ENCODE results near the gene DGUOK. TPM values are rescaled to one million over a fixed set of nuclear protein-coding genes. Genes with fewer than 3 reads are reported as not detected.

Gene DGUOK
- total and polyA plus RNA-seq, 4 donors: 19.6 to 49.7 (median 28.3) TPM

DNA sequence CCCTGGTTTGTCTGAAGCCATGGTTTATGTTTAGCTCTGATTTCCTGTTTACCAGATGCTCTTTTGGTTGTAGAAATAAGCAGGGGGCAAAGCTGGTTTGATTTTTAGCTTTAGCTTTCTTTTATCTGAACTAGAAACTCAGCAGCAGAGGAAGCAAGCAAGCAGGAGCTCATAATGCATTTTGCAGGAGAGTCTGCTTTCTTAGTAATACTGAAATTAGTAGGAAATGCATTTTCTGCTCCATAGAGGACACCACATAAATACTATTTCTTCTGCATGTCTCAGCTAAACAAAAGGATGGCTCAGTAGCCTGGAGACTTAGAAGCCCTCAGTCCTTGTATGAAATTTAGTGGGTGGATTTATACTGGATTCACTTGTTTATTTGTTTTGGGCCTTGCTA lies 23.1 kb downstream of the DGUOK start:
- Histone ChIP-seq H3K27ac (ENCODE audit: low read depth in 1 of 2, low read length in 2 of 2) (no peak overlapping the region), H3K27me3 (ENCODE audit: control insufficient read depth in 4 of 4, insufficient read depth in 4 of 4, low read length in 3 of 4) (no peaks in the 10 kb centered on the region), H3K4me3 (ENCODE audit: low read depth in 1 of 3, low read length in 3 of 3) (no peak overlapping the region), H3K4me1 (ENCODE audit: control insufficient read depth in 4 of 4, insufficient read depth in 4 of 4, low read length in 3 of 4) (no peaks in the 10 kb centered on the region), H3K9ac (ENCODE audit: low read depth in 1 of 2, low read length in 2 of 2) (no peak overlapping the region), H3K9me3 (ENCODE audit: control insufficient read depth in 4 of 4, low read length in 3 of 4) (no peaks in the 10 kb centered on the region), H3K36me3 (ENCODE audit: control insufficient read depth in 4 of 4, insufficient read depth in 3 of 4, low read depth in 1 of 4, low read length in 3 of 4) (peaks cover 10 to 61% (median 42%) of the 10 kb centered on the region in 4 donors)
- no peak for DNase-seq (ENCODE audit: low spot score)
- TF ChIP-seq YY1 (IDR thresholded peaks at IDR 0.05) (no peak), EGR1 (IDR thresholded peaks at IDR 0.05; ENCODE audit: low read depth in 2 of 2) (no peak), HNF4G (IDR thresholded peaks at IDR 0.05) (no peak), JUND (IDR thresholded peaks at IDR 0.05) (no peak), TAF1 (conservative IDR thresholded peaks at IDR 0.05) (no peak), RAD21 (IDR thresholded peaks at IDR 0.05) (no peak), FOXA1 (IDR thresholded peaks at IDR 0.05) (no peak), SP1 (IDR thresholded peaks at IDR 0.05) (no peak), RXRA (IDR thresholded peaks at IDR 0.05) (no peak), NR2F2 (IDR thresholded peaks at IDR 0.05) (no peak), GABPA (IDR thresholded peaks at IDR 0.05 in 1 of 2, conservative IDR thresholded peaks at IDR 0.05 in 1 of 2) (no peak)
- TF ChIP-seq, protein P1, sequence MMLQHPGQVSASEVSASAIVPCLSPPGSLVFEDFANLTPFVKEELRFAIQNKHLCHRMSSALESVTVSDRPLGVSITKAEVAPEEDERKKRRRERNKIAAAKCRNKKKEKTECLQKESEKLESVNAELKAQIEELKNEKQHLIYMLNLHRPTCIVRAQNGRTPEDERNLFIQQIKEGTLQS (IDR thresholded peaks at IDR 0.05): no peak
- TF ChIP-seq, protein P2, sequence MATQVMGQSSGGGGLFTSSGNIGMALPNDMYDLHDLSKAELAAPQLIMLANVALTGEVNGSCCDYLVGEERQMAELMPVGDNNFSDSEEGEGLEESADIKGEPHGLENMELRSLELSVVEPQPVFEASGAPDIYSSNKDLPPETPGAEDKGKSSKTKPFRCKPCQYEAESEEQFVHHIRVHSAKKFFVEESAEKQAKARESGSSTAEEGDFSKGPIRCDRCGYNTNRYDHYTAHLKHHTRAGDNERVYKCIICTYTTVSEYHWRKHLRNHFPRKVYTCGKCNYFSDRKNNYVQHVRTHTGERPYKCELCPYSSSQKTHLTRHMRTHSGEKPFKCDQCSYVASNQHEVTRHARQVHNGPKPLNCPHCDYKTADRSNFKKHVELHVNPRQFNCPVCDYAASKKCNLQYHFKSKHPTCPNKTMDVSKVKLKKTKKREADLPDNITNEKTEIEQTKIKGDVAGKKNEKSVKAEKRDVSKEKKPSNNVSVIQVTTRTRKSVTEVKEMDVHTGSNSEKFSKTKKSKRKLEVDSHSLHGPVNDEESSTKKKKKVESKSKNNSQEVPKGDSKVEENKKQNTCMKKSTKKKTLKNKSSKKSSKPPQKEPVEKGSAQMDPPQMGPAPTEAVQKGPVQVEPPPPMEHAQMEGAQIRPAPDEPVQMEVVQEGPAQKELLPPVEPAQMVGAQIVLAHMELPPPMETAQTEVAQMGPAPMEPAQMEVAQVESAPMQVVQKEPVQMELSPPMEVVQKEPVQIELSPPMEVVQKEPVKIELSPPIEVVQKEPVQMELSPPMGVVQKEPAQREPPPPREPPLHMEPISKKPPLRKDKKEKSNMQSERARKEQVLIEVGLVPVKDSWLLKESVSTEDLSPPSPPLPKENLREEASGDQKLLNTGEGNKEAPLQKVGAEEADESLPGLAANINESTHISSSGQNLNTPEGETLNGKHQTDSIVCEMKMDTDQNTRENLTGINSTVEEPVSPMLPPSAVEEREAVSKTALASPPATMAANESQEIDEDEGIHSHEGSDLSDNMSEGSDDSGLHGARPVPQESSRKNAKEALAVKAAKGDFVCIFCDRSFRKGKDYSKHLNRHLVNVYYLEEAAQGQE (IDR thresholded peaks at IDR 0.05): no peak
- TF ChIP-seq, protein P3, sequence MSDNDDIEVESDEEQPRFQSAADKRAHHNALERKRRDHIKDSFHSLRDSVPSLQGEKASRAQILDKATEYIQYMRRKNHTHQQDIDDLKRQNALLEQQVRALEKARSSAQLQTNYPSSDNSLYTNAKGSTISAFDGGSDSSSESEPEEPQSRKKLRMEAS (IDR thresholded peaks at IDR 0.05): no peak
- TF ChIP-seq, protein P4, sequence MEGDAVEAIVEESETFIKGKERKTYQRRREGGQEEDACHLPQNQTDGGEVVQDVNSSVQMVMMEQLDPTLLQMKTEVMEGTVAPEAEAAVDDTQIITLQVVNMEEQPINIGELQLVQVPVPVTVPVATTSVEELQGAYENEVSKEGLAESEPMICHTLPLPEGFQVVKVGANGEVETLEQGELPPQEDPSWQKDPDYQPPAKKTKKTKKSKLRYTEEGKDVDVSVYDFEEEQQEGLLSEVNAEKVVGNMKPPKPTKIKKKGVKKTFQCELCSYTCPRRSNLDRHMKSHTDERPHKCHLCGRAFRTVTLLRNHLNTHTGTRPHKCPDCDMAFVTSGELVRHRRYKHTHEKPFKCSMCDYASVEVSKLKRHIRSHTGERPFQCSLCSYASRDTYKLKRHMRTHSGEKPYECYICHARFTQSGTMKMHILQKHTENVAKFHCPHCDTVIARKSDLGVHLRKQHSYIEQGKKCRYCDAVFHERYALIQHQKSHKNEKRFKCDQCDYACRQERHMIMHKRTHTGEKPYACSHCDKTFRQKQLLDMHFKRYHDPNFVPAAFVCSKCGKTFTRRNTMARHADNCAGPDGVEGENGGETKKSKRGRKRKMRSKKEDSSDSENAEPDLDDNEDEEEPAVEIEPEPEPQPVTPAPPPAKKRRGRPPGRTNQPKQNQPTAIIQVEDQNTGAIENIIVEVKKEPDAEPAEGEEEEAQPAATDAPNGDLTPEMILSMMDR (IDR thresholded peaks at IDR 0.05; ENCODE audit: low read depth, low read length, missing input control): no peak

DNA sequence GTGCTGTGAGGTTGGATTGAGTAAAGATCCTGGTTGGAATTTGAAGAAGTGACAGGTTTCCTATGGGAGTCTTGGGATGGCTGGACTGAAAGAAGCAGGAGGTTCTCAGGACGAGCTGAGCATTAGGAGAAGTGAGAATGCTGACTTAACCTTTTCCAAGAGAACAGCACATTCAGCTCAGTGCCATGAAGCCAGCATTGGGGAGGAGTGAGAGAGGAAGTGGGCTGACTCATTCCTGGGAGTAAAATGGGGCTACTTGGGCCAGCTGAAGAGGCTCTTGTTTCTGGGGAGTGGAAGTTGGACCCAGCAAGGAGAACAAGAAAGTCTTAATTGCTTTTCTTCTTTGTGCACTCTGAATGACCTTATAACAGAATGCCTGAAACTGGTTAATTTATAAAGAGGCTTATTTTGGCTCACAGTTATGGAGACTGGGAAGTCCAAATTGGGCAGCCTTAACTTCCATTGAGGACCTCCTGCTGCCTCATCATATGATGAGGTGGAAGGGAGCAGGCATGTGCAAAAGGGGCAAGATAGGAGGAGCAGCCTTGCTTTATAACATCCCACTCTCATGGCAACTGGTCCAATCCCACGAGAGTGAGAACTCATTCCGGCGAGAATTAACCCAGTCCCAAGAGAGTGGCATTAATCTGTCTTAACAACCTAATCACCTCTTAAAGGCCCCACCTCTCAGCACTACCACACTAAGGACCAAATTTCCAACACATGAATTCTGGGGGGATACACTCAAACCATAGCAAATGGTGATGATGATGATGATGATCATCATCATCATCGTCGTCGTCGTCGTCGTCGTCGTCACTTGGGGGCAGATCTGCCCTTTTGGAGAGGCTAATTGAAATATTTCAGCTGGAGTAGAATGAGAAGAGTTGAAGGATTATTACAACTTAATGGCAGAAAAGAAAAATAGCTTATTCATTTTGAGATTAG lies 26.1 kb downstream of the DGUOK start:
- H3K4me1 ChIP-seq (ENCODE audit: control insufficient read depth in 4 of 4, insufficient read depth in 4 of 4, low read length in 3 of 4): no peaks in the 10 kb centered on the region
- H3K9me3 ChIP-seq (ENCODE audit: control insufficient read depth in 4 of 4, low read length in 3 of 4): no peaks in the 10 kb centered on the region
- TF ChIP-seq JUND (IDR thresholded peaks at IDR 0.05) (peak in 1 of 2 donors; percentile 22), RAD21 (IDR thresholded peaks at IDR 0.05) (peak in 1 of 2 donors; percentile 4)
- TF ChIP-seq, protein P5, sequence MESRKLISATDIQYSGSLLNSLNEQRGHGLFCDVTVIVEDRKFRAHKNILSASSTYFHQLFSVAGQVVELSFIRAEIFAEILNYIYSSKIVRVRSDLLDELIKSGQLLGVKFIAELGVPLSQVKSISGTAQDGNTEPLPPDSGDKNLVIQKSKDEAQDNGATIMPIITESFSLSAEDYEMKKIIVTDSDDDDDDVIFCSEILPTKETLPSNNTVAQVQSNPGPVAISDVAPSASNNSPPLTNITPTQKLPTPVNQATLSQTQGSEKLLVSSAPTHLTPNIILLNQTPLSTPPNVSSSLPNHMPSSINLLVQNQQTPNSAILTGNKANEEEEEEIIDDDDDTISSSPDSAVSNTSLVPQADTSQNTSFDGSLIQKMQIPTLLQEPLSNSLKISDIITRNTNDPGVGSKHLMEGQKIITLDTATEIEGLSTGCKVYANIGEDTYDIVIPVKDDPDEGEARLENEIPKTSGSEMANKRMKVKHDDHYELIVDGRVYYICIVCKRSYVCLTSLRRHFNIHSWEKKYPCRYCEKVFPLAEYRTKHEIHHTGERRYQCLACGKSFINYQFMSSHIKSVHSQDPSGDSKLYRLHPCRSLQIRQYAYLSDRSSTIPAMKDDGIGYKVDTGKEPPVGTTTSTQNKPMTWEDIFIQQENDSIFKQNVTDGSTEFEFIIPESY (IDR thresholded peaks at IDR 0.05): no peak
- DNase-seq (ENCODE audit: low spot score): no peak
- no peak overlapping the region for H3K4me3 ChIP-seq (ENCODE audit: low read depth in 1 of 3, low read length in 3 of 3)
- WGBS: 84% methylated on average over 12 of the region's 12 CpGs
- H3K36me3 ChIP-seq (ENCODE audit: control insufficient read depth in 4 of 4, insufficient read depth in 3 of 4, low read depth in 1 of 4, low read length in 3 of 4): peaks cover 10 to 61% (median 44%) of the 10 kb centered on the region in 4 donors
- no peaks in the 10 kb centered on the region for H3K27me3 ChIP-seq (ENCODE audit: control insufficient read depth in 4 of 4, insufficient read depth in 4 of 4, low read length in 3 of 4)
- no peak overlapping the region for H3K9ac ChIP-seq (ENCODE audit: low read depth in 1 of 2, low read length in 2 of 2)
- no peak overlapping the region for H3K27ac ChIP-seq (ENCODE audit: low read depth in 1 of 2, low read length in 2 of 2)

Data from liver (tissue), 9 donors.